HG03175 (cell line): Measurements from ENCODE around the gene LYPLA2.

Experiments
- ATAC-seq: cut with Tn5 transposase; IDR thresholded peaks from one replicate; pipeline ENCODE4 v1.9.1; 2021; ENCODE audit warnings: mild to moderate bottlenecking, moderate library complexity; ENCODE audit not compliant: unreplicated experiment

LYPLA2 gene

DNA sequence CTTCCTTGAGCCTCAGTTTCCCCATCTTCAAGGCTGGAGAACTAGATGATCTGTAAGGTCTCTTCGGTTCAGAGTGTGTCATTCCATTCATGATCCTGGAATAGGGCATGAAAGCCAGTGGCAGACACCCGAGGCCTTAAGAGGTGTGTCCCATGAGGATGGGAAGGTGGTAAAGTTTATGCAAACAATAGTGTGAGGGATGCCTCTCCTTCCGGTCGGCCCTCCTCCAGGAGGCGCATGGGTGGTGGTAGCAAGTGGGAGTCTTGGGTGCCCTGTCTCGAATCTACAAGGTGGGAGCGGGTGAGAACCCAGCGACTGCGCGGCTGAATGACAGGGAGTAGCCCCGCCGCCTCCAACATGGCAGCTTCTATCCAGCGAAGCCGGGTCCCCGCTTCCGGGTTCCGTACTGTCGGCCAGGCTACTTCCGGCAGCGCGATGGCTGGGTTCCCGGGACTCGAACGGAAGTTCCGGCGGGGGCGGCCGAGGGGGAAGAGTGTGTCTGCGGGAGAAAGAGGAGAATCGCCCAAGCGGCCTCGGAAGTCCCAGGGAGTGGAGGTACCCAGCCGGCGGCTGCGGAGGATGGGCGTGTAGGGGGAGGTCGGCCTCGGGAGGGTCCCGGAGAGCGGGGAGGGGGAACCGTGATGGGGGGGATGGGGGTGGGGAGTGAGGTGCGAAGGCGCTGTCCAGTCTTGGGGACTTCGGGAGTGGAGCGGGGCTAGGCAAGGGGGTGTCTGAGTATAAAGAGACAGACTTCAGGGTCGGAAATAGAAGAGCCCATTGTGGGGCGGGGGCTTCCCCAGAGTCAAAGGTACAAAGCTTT, at the start of gene LYPLA2:
Gene LYPLA2, plus strand, starts transcription at position 450 of the 820 bp plus-strand sequence. CDS start 1,538 bp downstream, outside the sequence.
- ATAC-seq, result peak; percentile 86

- ATAC-seq, result no peak
Measured at GRCh38 chr1:23741609-23742008, 49.3 kb upstream of the LYPLA2 start.

- ATAC-seq, result peak; percentile 22
Measured at GRCh38 chr1:23742670-23743286, 48.2 kb upstream of the LYPLA2 start.

DNA sequence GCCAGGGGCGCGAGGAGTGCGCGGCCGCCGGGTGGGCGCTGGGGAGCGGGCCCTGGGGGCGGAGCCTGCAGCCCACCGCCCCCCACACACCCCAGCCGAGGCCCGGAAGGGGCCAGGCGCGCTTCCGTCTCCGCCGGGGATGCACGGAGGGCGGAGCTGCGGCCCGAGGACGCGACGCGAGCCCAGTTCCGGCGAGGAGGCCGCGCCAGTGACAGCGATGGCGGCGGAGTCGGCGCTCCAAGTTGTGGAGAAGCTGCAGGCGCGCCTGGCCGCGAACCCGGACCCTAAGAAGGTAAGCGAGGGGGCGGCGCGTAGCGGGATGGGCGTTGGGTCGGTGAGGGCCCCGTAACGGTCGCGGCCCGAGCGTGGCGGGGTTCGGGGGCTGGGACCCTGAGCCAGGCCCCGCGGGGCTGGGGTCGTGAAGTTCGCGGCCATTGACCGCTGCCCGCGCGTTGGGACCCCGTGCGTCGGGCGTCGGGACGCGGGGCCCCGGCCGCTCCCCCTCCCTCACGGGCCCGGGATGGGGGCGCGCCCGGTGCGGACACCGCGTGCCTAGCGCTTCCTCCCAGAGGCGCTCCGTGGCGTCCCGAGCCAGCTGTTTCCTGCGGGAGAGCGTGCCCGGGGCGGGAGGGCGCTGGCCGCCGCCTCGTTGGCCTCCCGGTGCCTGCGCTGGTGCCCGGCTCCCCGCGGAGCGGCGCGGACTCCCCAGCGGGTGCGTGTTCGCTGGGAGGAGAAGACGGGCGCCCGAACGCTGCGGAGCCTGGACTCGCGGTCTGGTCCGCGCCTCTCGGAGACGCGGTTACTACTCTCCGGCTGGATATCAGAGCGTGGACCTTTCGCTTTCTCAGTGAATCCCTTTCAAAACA, 47.4 kb upstream of the LYPLA2 start, which contains the start of gene ELOA:
Gene ELOA, plus strand, starts transcription at position 185 of the 866 bp plus-strand sequence. Its CDS starts 33 bp downstream, at position 218.
- ATAC-seq, result peak; percentile 64

DNA sequence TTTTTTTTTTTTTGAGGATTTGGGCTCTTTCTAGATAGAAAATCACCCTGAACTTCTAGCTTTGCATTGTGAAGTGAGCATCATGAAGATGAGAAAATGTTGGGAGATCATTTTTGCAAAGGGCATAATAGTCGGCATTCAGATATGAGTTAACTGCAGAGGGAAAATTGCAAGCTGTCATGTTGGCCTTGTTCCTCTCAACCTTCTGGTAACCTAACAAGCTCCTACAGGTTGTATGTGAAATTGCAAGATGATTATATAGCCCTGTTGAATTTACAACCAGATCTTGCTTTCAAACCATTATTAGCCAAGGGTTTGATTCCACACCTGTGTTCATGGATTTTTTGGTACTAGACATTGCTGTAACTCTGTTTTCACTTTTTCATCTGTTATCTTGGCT, 45.4 kb upstream of the LYPLA2 start:
- ATAC-seq, result no peak

DNA sequence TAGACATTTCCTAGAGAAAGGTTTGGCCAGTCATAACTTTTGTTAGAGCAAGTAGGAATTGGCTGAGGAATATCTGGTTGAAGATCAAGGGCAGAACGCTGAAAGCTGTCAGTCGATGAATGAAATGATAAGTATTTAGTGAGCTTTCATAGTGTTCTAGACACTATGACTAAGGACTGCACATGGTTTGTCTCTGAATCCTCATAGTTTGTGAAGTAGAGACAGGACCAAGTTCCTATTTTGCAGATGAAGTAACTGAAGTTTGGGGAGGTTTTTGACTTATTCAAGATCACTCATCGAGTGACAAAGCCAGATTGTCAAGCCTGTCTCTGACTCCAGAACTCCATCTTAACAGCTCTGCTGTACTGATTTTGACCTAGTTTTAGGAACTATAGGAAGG, 42.9 kb upstream of the LYPLA2 start:
- no peak for ATAC-seq

DNA sequence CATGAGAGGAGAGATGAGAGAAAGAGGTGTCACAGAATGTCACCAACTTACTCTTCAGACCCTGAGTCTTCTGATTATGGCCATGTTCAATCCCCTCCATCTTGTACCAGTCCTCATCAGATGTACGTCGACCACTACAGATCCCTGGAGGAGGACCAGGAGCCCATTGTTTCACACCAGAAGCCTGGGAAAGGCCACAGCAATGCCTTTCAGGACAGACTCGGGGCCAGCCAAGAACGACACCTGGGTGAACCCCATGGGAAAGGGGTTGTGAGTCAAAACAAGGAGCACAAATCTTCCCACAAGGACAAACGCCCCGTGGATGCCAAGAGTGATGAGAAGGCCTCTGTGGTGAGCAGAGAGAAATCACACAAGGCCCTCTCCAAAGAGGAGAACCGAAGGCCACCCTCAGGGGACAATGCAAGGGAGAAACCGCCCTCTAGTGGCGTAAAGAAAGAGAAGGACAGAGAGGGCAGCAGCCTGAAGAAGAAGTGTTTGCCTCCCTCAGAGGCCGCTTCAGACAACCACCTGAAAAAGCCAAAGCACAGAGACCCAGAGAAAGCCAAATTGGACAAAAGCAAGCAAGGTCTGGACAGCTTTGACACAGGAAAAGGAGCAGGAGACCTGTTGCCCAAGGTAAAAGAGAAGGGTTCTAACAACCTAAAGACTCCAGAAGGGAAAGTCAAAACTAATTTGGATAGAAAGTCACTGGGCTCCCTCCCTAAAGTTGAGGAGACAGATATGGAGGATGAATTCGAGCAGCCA, 39.7 kb upstream of the LYPLA2 start:
- no peak for ATAC-seq

- no peak for ATAC-seq
Measured at GRCh38 chr1:23751815-23752200, 39.1 kb upstream of the LYPLA2 start.

DNA sequence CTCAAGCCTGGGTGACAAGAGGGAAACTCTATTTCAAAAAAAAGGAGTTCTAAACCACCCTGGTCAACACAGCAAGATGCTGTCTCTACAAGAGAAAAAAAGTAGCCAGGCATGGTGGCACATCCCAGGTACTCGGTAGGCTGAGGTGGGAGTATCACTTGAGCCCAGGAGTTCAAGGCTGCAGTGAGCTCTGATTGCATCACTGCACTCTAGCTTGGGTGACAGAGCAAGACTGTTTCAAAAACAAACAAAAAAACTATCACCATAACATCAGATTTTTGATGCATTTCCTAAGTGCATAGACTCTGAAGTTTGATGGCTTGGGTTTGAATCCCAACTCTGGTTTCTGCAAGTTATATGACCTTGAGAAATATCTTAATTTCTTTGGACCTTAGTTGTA, 38.0 kb upstream of the LYPLA2 start:
- no peak for ATAC-seq

DNA sequence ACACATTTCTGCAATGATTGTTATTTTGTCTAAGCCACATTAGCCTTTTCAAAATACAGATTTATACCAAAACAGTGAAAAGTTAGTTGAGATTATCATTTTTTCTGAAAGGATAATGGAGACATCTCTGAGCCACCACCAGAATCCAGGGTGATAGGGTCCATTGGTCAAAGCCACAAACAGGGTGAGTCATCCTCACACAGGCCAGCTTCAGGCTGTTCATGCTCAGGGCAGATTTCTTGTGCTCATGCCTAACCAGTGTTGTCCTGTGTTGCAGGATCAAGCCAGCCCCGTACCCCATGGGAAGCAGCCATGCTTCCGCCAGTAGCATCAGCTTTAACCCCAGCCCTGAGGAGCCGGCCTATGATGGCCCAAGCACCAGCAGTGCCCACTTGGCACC, 34.3 kb upstream of the LYPLA2 start:
- no peak for ATAC-seq

- no peak for ATAC-seq
Measured at GRCh38 chr1:23757812-23758211, 33.1 kb upstream of the LYPLA2 start.

GRCh38 chr1:23759277-23759676, 31.7 kb upstream of the LYPLA2 start:
- no peak for ATAC-seq

DNA sequence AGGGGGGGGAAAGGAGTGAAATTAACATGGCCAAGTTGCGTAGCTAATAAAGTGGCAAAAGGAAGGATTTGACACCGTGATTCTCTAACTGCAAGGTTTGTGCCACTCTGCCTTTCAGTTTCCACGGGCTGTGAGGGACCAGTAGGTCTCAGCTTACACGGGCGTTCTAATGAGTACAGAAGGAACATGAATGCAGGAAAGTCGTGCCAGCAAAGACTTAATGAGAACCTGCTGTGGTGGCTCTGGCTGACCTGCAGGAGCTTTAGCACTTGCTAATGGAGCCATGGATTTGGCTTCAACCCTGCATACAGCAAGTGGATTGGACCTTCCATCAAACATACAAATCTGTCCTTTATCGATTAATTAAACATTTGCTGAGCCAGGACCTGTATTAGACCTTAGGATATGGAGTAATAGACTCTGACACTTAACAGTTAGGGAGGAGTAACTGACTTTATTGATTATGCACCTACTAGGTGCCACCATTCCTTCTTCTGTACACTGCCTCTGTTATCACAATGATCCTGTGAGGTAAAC, 27.8 kb upstream of the LYPLA2 start:
- no peak for ATAC-seq

GRCh38 chr1:23768733-23769132, 22.2 kb upstream of the LYPLA2 start:
- no peak for ATAC-seq

GRCh38 chr1:23772049-23772853, 18.7 kb upstream of the LYPLA2 start:
- no peak for ATAC-seq

DNA sequence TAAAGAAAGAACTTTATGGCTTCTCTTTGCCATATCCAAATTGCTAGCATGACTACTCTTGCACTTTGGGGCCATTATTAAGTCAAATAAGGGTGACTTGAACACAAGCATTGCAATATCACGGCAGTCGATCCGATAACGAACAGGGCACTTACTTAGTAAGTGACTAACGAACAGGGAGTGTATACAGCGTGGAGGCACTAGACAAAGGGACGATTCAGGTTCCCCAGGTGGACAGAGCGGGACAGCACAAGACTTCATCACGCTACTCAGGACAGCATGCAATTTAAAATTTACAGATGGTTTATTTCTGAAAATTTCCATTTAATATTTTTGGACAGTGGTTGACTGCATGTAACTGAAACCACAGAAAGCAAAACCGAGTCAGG, 18.1 kb upstream of the LYPLA2 start:
- no peak for ATAC-seq

DNA sequence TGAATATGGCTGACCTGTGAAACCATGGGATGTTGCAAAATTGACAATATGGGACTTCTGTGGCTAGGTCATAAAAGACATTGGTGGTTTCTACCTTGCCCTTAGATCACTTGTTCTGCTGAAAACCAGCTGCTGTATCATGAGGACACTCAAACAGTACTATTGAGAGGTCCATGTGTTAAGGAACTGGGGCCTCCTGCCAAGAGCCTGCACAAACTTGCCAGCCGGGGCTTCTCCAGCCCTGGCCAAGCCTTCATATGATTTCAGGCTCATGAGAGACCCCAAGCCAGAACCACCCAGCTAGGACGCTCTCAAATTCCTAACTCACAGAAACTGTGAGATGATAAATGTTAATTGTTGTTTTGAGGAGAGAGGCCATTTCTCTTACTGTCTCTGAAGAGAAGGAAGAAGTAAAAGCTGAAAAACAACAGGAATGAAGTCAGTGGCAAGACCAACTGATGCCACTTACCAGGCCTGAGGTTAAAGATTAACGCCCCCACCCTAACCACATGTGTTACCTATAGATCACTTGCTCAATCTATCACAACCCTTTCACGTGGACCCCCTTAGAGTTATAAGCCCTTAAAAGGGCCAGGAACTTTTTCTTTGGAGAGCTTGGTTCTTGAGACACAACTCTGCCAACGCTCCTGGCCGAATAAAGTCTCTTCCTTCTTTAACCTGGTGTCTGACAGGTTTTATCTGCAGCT, 16.6 kb upstream of the LYPLA2 start:
- no peak for ATAC-seq

GRCh38 chr1:23776217-23776616, 14.7 kb upstream of the LYPLA2 start:
- no peak for ATAC-seq
